NB4 (cell line): Measurements from ENCODE around the gene PCSK5.

Experiments used
- DNase-seq: peaks from one replicate; pipeline ENCODE4 v3.0.0; 2010; ENCODE audit warnings: low read depth
- H3K4me3 ChIP-seq: one replicate; pipeline ENCODE4 v1.5.1; 2011; ENCODE audit warnings: mild to moderate bottlenecking, low read depth, low read length, moderate library complexity
- CTCF ChIP-seq: IDR thresholded peaks from one replicate; pipeline ENCODE4 v1.5.1; 2012; ENCODE audit warnings: low read depth, low read length
- MAX ChIP-seq: IDR thresholded peaks from 2 replicates; pipeline ENCODE4 v1.6.1; 2011; ENCODE audit warnings: low read depth, low read length
- MYC ChIP-seq: IDR thresholded peaks from 2 replicates; pipeline ENCODE4 v1.6.1; 2011; ENCODE audit warnings: low read depth, low read length
- POLR2A ChIP-seq: IDR thresholded peaks from 2 replicates; pipeline ENCODE4 v1.6.1; 2011; ENCODE audit warnings: mild to moderate bottlenecking; ENCODE audit not compliant: insufficient read length; ENCODE audit errors: extremely low read depth

PCSK5 gene

GRCh38 chr9:75910731-75911130 is 20.3 kb downstream of the PCSK5 start:
- TF ChIP-seq MAX (no peak), POLR2A (no peak), MYC (no peak), CTCF (no peak)
- no peak for DNase-seq
- no peak overlapping the region for H3K4me3 ChIP-seq

GRCh38 chr9:75911390-75911789 is 20.9 kb downstream of the PCSK5 start:
- no peak overlapping the region for H3K4me3 ChIP-seq
- TF ChIP-seq CTCF (no peak), MYC (no peak), MAX (no peak)
- DNase-seq = no peak

- no peak for TF ChIP-seq MAX
- TF ChIP-seq MYC = no peak
- no peak for TF ChIP-seq CTCF
- no peak for TF ChIP-seq POLR2A
- no peak for DNase-seq
- no peak overlapping the region for H3K4me3 ChIP-seq
Measured at GRCh38 chr9:75912951-75913350, 22.5 kb downstream of the PCSK5 start.

- no peak for DNase-seq
- H3K4me3 ChIP-seq = no peak overlapping the region
- no peak for TF ChIP-seq CTCF
- no peak for TF ChIP-seq MAX
- no peak for TF ChIP-seq POLR2A
- no peak for TF ChIP-seq MYC
Measured at GRCh38 chr9:75914002-75914401, 23.5 kb downstream of the PCSK5 start.

GRCh38 chr9:75914883-75915452 is 24.5 kb downstream of the PCSK5 start:
- DNase-seq = no peak
- no peak overlapping the region for H3K4me3 ChIP-seq
- TF ChIP-seq MYC (no peak), CTCF (no peak), POLR2A (no peak), MAX (no peak)

- H3K4me3 ChIP-seq = no peak overlapping the region
- DNase-seq = no peak
- no peak for TF ChIP-seq POLR2A
- TF ChIP-seq MAX = no peak
- no peak for TF ChIP-seq CTCF
- no peak for TF ChIP-seq MYC
Measured at GRCh38 chr9:75918154-75918553, 27.7 kb downstream of the PCSK5 start.
